ENCODE results near the gene ADAMTS7. TPM values are rescaled to one million over a fixed set of nuclear protein-coding genes. Genes with fewer than 3 reads are reported as not detected.
"Not testable (repeated sequence)": the region's sequence is repeated elsewhere in the genome, so short reads cannot be mapped to it uniquely, and the experiment has no call there.

ADAMTS7 gene
- total RNA-seq, 3 donors from 2014 or later = 1.3 to 7.4 (median 6.2) TPM

DNA sequence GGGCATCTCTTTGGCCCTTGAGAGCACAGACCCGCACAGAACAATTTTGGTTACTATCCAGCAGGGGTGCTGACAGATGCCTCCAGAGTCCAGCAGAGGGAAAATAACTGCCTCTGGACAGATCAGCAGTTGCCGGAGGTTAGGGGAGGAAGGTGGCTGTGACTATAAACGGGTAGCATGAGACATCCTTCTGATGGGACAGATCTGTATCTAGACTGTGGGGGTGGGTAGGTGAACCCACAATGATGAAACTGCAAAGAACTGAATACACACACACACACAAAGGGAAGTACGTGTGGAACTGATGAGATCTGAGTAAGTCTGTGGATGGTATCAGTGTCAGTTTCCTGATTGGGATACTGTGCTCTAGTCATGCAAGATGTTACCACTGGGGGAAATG, 21.2 kb downstream of the ADAMTS7 start:
- Histone ChIP-seq H3K4me1 (no peaks in the 10 kb centered on the region), H3K27ac (no peak overlapping the region), H3K36me3 (no peaks in the 10 kb centered on the region), H3K9me3 (no peaks in the 10 kb centered on the region), H3K4me3 (no peak overlapping the region), H3K27me3 (no peaks in the 10 kb centered on the region)
- TF ChIP-seq, protein P1, sequence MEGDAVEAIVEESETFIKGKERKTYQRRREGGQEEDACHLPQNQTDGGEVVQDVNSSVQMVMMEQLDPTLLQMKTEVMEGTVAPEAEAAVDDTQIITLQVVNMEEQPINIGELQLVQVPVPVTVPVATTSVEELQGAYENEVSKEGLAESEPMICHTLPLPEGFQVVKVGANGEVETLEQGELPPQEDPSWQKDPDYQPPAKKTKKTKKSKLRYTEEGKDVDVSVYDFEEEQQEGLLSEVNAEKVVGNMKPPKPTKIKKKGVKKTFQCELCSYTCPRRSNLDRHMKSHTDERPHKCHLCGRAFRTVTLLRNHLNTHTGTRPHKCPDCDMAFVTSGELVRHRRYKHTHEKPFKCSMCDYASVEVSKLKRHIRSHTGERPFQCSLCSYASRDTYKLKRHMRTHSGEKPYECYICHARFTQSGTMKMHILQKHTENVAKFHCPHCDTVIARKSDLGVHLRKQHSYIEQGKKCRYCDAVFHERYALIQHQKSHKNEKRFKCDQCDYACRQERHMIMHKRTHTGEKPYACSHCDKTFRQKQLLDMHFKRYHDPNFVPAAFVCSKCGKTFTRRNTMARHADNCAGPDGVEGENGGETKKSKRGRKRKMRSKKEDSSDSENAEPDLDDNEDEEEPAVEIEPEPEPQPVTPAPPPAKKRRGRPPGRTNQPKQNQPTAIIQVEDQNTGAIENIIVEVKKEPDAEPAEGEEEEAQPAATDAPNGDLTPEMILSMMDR (IDR thresholded peaks at IDR 0.05) = no peak
- TF ChIP-seq POLR2AphosphoS5 (IDR thresholded peaks at IDR 0.05) (no peak), POLR2A (IDR thresholded peaks at IDR 0.05) (no peak)
- no peak for DNase-seq (ENCODE audit: low spot score in 2 of 2)
- intact Hi-C loops (cut with DNase I; ENCODE audit: low total_unique reads) = no loop called here

DNA sequence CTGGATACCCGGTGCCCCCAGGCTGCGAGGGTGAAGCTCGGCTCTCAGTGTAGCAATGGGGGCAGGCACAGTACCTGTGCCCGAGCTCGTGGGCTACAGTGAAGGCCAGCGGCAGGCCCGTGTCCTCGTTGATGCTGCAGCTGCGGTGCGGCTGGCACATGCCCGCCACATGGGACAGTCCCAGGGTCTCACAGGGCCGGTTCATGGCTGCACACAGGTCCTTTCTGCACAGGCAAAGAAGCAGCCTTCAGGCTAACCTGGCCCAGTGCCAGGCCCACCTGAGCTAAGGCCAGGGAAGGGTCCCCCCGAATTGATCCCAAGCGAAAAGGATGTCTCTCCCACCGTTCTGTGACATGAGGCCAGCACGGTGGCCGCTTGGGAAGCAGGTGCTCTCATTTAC, 21.6 kb downstream of the ADAMTS7 start:
- TF ChIP-seq, protein P1 (IDR thresholded peaks at IDR 0.05) = no peak
- no peak for TF ChIP-seq POLR2A (IDR thresholded peaks at IDR 0.05)
- TF ChIP-seq POLR2AphosphoS5 (IDR thresholded peaks at IDR 0.05) = no peak
- H3K27ac ChIP-seq = no peak overlapping the region
- no peaks in the 10 kb centered on the region for H3K4me1 ChIP-seq
- H3K9me3 ChIP-seq = no peaks in the 10 kb centered on the region
- no peaks in the 10 kb centered on the region for H3K36me3 ChIP-seq
- H3K4me3 ChIP-seq = no peak overlapping the region
- intact Hi-C loops (cut with DNase I; ENCODE audit: low total_unique reads) = no loop called here
- no peak for DNase-seq (ENCODE audit: low spot score in 2 of 2)
- H3K27me3 ChIP-seq = no peaks in the 10 kb centered on the region

DNA sequence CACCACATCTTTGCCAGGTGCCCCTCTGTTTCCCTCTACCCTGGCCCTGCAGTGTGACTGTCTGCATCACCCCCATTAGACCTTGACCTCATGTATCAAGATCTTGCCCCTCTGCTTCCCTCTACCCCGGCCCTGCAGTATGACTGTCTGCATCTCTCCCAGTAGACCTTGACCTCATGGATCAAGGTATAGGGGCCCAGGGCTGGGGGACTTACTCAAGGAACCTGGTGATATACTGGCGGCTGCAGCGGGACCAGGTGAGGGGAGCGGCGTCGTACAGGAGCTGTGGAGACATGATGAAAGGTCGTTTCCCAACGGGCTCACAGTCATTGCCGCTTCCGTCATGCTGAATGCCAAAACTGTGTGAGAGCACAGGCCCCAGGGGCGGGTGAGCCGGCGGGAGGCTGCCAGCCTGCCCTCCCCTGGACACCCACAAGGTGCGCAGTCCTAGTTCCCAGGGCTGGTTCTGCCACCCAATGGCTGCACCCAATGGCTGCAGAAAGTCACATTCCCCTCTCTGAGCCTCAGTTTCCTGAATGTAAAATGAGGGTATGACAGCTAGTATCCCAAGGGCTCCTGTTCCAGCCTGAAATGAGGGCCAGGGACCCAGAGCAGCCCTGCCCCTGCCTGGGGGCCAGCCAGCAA, 23.1 kb downstream of the ADAMTS7 start:
- no peaks in the 10 kb centered on the region for H3K27me3 ChIP-seq
- H3K4me1 ChIP-seq = no peaks in the 10 kb centered on the region
- no peak overlapping the region for H3K4me3 ChIP-seq
- TF ChIP-seq POLR2A (IDR thresholded peaks at IDR 0.05) = no peak
- no peak for TF ChIP-seq POLR2AphosphoS5 (IDR thresholded peaks at IDR 0.05)
- TF ChIP-seq, protein P1 (IDR thresholded peaks at IDR 0.05) = no peak
- intact Hi-C loops (cut with DNase I; ENCODE audit: low total_unique reads) = no loop called here
- no peak overlapping the region for H3K27ac ChIP-seq
- DNase-seq (ENCODE audit: low spot score in 2 of 2) = no peak
- no peaks in the 10 kb centered on the region for H3K9me3 ChIP-seq
- no peaks in the 10 kb centered on the region for H3K36me3 ChIP-seq

DNA sequence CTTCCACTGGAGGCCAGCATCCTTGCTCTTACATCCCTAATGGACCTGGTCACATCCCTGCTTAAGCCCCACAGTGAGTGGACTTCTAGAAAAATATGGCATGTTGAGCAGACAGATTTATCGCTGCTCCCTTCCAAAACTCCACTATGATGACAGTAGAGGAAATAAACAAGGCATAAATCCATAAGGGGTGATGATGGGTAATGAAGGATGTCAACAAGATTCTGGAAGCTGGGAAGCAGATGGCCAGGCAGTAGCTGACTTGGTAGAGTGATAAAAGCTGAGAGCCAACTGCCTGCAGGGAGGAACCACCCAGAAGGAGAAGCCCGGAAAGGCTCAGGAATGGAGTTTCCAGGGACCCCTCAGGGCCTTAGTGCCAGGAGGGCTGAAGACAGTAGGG, 28.9 kb downstream of the ADAMTS7 start:
- intact Hi-C loops (cut with DNase I; ENCODE audit: low total_unique reads) = not testable (repeated sequence)

DNA sequence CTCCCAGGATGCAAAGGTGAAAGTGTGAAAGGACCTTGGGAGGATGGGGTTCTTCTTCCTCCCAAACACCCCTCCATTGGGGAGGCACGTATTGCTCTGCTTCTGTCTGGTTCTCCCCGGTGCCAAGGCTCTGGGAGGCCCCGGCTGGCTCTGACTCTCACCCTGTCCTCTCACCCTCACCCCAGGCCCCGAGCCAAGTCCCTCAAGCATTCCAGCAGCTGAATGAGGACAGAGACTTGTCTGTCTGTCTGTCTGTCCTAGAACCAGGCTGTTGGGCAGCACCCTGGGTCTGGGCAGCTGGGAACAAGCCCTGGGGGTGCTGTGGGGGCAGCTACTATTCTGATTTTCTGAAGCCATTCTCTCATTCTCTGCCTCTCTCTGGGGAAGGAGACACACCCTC, 29.9 kb downstream of the ADAMTS7 start:
- H3K27ac ChIP-seq; H3K9me3 ChIP-seq; H3K4me3 ChIP-seq; H3K27me3 ChIP-seq; intact Hi-C loops (cut with DNase I; ENCODE audit: low total_unique reads); H3K36me3 ChIP-seq; H3K4me1 ChIP-seq; DNase-seq (ENCODE audit: low spot score in 2 of 2): not testable (repeated sequence)

More for the DNA sequence above, 28.9 kb downstream of the ADAMTS7 start:
- H3K36me3 ChIP-seq; H3K27ac ChIP-seq; H3K9me3 ChIP-seq; H3K27me3 ChIP-seq; H3K4me1 ChIP-seq; H3K4me3 ChIP-seq; DNase-seq (ENCODE audit: low spot score in 2 of 2): not testable (repeated sequence)

DNA sequence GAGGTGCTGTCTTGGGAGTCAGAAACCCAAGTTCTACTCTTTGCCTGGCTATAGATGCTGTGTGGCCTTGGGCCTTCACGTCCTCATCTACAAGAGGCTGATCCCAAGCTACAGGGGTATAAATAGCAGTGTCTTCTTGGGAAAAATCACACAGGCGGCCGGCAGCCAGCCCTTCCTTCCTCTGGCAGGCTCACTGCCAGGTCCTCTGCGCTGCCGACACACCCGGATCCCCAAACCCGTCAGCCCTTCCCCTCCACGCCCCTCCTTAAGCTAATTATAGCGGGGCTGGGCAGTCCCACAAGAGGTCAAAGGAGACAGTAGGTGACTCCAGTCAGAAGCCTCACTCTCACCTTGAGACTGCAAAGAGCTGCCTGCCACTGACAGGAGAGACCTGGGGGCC, 31.3 kb downstream of the ADAMTS7 start:
- H3K4me3 ChIP-seq; intact Hi-C loops (cut with DNase I; ENCODE audit: low total_unique reads); H3K27me3 ChIP-seq; H3K36me3 ChIP-seq; H3K9me3 ChIP-seq; DNase-seq (ENCODE audit: low spot score in 2 of 2); H3K27ac ChIP-seq; H3K4me1 ChIP-seq: not testable (repeated sequence)

DNA sequence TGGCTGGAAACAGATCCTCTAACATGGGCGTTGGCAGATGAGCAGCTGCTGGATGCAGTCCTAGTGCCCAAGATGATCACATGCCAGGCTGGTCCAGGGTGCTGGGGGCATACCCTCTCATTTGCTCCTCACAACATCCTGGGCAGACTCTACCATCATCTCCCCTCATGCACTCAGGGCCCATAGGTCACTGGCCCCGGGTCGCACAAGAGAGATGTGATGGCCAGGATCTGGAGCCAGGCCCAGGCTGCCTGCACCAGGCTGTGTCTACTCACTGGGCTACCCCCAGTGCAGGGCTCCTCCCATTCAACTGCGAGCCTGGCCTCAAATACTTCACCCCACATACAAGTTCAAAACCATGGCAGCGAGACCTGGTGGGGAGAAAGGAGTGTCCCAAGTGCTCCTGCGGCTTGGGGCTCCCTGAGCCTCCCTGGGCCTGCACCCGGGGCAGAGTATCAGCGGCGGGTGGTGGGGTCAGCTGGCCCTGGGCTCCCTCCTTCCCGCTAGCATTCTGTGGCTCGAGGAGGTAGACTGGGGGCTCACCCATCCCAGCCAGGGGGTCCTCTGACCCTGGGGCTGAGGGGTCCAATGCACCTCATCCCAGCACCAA, 32.0 kb downstream of the ADAMTS7 start:
- H3K36me3 ChIP-seq; H3K9me3 ChIP-seq; intact Hi-C loops (cut with DNase I; ENCODE audit: low total_unique reads); H3K27ac ChIP-seq; H3K4me3 ChIP-seq; H3K4me1 ChIP-seq; H3K27me3 ChIP-seq; DNase-seq (ENCODE audit: low spot score in 2 of 2): not testable (repeated sequence)

Data from breast epithelium (tissue), 4 donors.